H1 (cell line): ENCODE data around the gene DRC7. TPM values are rescaled to one million over a fixed set of nuclear protein-coding genes. Genes with fewer than 3 reads are reported as not detected.
A peak's percentile ranks its signal among the peaks of the same experiment; 100 is the strongest.

ENCODE experiments used
- CTCF ChIA-PET: fragments of 300-600 bp; sonication (Branson Sonifier 250); formaldehyde crosslinking; loops from one replicate; lab custom pipeline; 2021; ENCODE audit not compliant: partially characterized antibody; lab: Charles Lee
- POLR2A ChIA-PET: fragments of 300-600 bp; sonication (Branson Sonifier 250); formaldehyde crosslinking; loops from one replicate; lab custom pipeline; 2021; ENCODE audit warnings: inconsistent platforms; ENCODE audit not compliant: partially characterized antibody; lab: Charles Lee
- DNase-seq, 2 experiments: peaks; one replicate each; pipeline versions ENCODE4 v3.0.0 to v3.0.0-alpha.2; 2010 to 2022; ENCODE audit warnings: low spot score in 2 of 2, low read depth in 1 of 2, mixed read lengths in 1 of 2
- FAIRE-seq: peaks from 2 replicates; lab custom pipeline; 2011; peaks lifted over from hg19 to GRCh38; lab: Jason Lieb, UNC
- H2AFZ ChIP-seq: 2 replicates; pipeline ENCODE4 v1.8.1; 2012; ENCODE audit warnings: low read length, inconsistent platforms
- H2AK5ac ChIP-seq: 2 replicates; pipeline ENCODE4 v1.6.1; 2013; ENCODE audit warnings: low read depth, low read length
- H2BK120ac ChIP-seq: replicated peaks from 2 replicates; pipeline ENCODE3; 2013; ENCODE audit warnings: low read depth, low read length, inconsistent platforms
- H2BK12ac ChIP-seq: 2 replicates; pipeline ENCODE4 v1.6.1; 2013; ENCODE audit warnings: low read depth, low read length
- H2BK15ac ChIP-seq: 2 replicates; pipeline ENCODE4 v1.6.1; 2013; ENCODE audit warnings: low read length
- H2BK20ac ChIP-seq: 2 replicates; pipeline ENCODE4 v1.6.1; 2013; ENCODE audit warnings: low read length
- H2BK5ac ChIP-seq: 2 replicates; pipeline ENCODE4 v1.6.1; 2013; ENCODE audit warnings: low read depth, low read length
- H3K14ac ChIP-seq: 2 replicates; pipeline ENCODE4 v1.6.1; 2013; ENCODE audit warnings: inconsistent platforms; ENCODE audit not compliant: insufficient read length
- H3K18ac ChIP-seq: 2 replicates; pipeline ENCODE4 v1.6.1; 2013; ENCODE audit warnings: low read length; ENCODE audit errors: extremely low read depth
- H3K23ac ChIP-seq: 2 replicates; pipeline ENCODE4 v1.6.1; 2013; ENCODE audit warnings: inconsistent platforms; ENCODE audit not compliant: insufficient read length
- H3K23me2 ChIP-seq: 2 replicates; pipeline ENCODE4 v1.6.1; 2013; ENCODE audit warnings: low read depth, low read length
- H3K27ac ChIP-seq: 2 replicates; pipeline ENCODE4 v1.6.1; 2011; ENCODE audit warnings: low read depth, low read length, inconsistent platforms
- H3K27me3 ChIP-seq, 4 experiments: replicated peaks in 1 of 4; 1 replicate in 1 of 4; 2 replicates in 3 of 4; pipeline versions ENCODE4 v1.6.1 to v1.8.1; 2011 to 2013; ENCODE audit warnings: low read length in 3 of 4, mild to moderate bottlenecking in 3 of 4, inconsistent platforms in 2 of 4, mixed read lengths in 2 of 4, moderate library complexity in 1 of 4; ENCODE audit not compliant: control insufficient read depth in 3 of 4, insufficient read depth in 3 of 4; ENCODE audit errors: extremely low read depth in 1 of 4
- H3K36me3 ChIP-seq, 4 experiments: 2 replicates each; pipeline versions ENCODE4 v1.6.1 to v1.8.1; 2011 to 2013; ENCODE audit warnings: mild to moderate bottlenecking in 4 of 4, low read length in 3 of 4, moderate library complexity in 2 of 4, control low read depth in 1 of 4, inconsistent platforms in 1 of 4; ENCODE audit not compliant: insufficient read depth in 4 of 4, control insufficient read depth in 2 of 4
- H3K4ac ChIP-seq: replicated peaks from 2 replicates; pipeline ENCODE3; 2013; ENCODE audit warnings: low read length, low read depth, mixed read lengths, inconsistent platforms; ENCODE audit not compliant: insufficient read length
- H3K4me1 ChIP-seq, 4 experiments: replicated peaks in 1 of 4; 1 replicate in 1 of 4; 2 replicates in 3 of 4; pipeline versions ENCODE4 v1.6.1 to v1.8.1; 2011 to 2013; ENCODE audit warnings: low read length in 3 of 4, inconsistent platforms in 2 of 4, mixed read lengths in 1 of 4; ENCODE audit not compliant: insufficient read depth in 4 of 4, control insufficient read depth in 3 of 4
- H3K4me2 ChIP-seq, 2 experiments: 2 replicates each; pipeline versions ENCODE4 v1.6.1 to v1.8.1; 2011 to 2013; ENCODE audit warnings: low read depth in 2 of 2, low read length in 2 of 2, control low read depth in 1 of 2, inconsistent platforms in 1 of 2, mild to moderate bottlenecking in 1 of 2; ENCODE audit not compliant: insufficient read depth in 1 of 2
- H3K4me3 ChIP-seq, 4 experiments: fragments of 200-600, 300-600 bp in 1 of 4; sonication (generic), shearing (Covaris generic), sonication (Bioruptor Twin) in 1 of 4; 2 replicates each; pipeline versions ENCODE4 v1.5.1 to v1.8.1; 2011 to 2016; ENCODE audit warnings: low read length in 4 of 4, low read depth in 3 of 4, control low read depth in 2 of 4, inconsistent platforms in 2 of 4, mild to moderate bottlenecking in 2 of 4, mixed read lengths in 1 of 4, moderate library complexity in 1 of 4; ENCODE audit not compliant: insufficient read depth in 2 of 4; ENCODE audit errors: extremely low read depth in 1 of 4
- H3K56ac ChIP-seq: replicated peaks from 2 replicates; pipeline ENCODE3; 2013; ENCODE audit warnings: low read depth, mild to moderate bottlenecking, mixed read lengths, low read length, inconsistent platforms; ENCODE audit not compliant: insufficient read length
- H3K79me1 ChIP-seq: 2 replicates; pipeline ENCODE4 v1.6.1; 2013; ENCODE audit warnings: low read depth, low read length, control low read depth
- H3K79me2 ChIP-seq, 2 experiments: 2 replicates each; pipeline versions ENCODE4 v1.6.1 to v1.8.1; 2012 to 2013; ENCODE audit warnings: low read length in 2 of 2, mild to moderate bottlenecking in 2 of 2, inconsistent platforms in 1 of 2; ENCODE audit not compliant: insufficient read depth in 2 of 2, control insufficient read depth in 1 of 2
- H3K9ac ChIP-seq, 4 experiments: replicated peaks in 1 of 4; 1 replicate in 1 of 4; 2 replicates in 3 of 4; pipeline versions ENCODE4 v1.6.1 to v1.8.1; 2011 to 2013; ENCODE audit warnings: low read depth in 3 of 4, low read length in 3 of 4, control low read depth in 2 of 4, mild to moderate bottlenecking in 2 of 4, moderate library complexity in 2 of 4, inconsistent platforms in 1 of 4; ENCODE audit errors: extremely low read depth in 1 of 4
- H3K9me3 ChIP-seq, 2 experiments: 2 replicates each; pipeline versions ENCODE4 v1.6.1 to v1.8.1; 2012 to 2013; ENCODE audit warnings: mild to moderate bottlenecking in 2 of 2, moderate library complexity in 2 of 2, control low read depth in 1 of 2, inconsistent platforms in 1 of 2, low read depth in 1 of 2, low read length in 1 of 2, mixed read lengths in 1 of 2; ENCODE audit not compliant: insufficient read depth in 2 of 2
- H4K20me1 ChIP-seq, 2 experiments: replicated peaks in 1 of 2; 2 replicates each; pipeline versions ENCODE3 to v1.8.1; 2011 to 2013; ENCODE audit warnings: inconsistent platforms in 2 of 2, low read length in 2 of 2, mild to moderate bottlenecking in 1 of 2; ENCODE audit not compliant: insufficient read depth in 2 of 2, control insufficient read depth in 1 of 2
- H4K5ac ChIP-seq: 2 replicates; pipeline ENCODE4 v1.6.1; 2013; ENCODE audit warnings: low read length, low read depth, mixed read lengths, inconsistent platforms; ENCODE audit not compliant: insufficient read length
- H4K8ac ChIP-seq: 2 replicates; pipeline ENCODE4 v1.8.0; 2013; ENCODE audit warnings: mild to moderate bottlenecking, moderate library complexity, low read length, inconsistent platforms; ENCODE audit not compliant: insufficient read depth; ENCODE audit errors: extremely low read depth
- H4K91ac ChIP-seq: replicated peaks from 2 replicates; pipeline ENCODE3; 2013; ENCODE audit warnings: low read length, mixed read lengths, inconsistent platforms; ENCODE audit not compliant: insufficient read length
- ASH2L ChIP-seq: fragments of 200-600, 300-600 bp; sonication (generic); IDR thresholded peaks from one replicate; pipeline ENCODE4 v1.7.1; 2017; ENCODE audit warnings: low read length
- CBX5 ChIP-seq: fragments of 300-800, 300-1000 bp; sonication (generic); IDR thresholded peaks from 2 replicates; pipeline ENCODE4 v1.7.1; 2016; ENCODE audit warnings: antibody characterized with exemption, low read length, low read depth
- EP300 ChIP-seq, 2 experiments: IDR thresholded peaks; 1 replicate in 1 of 2; 2 replicates in 1 of 2; pipeline ENCODE4 v1.6.1; 2011 to 2012; ENCODE audit warnings: low read depth in 2 of 2, low read length in 2 of 2, mild to moderate bottlenecking in 2 of 2, borderline replicate concordance in 1 of 2, inconsistent platforms in 1 of 2, moderate library complexity in 1 of 2
- RAD21 ChIP-seq, 2 experiments: IDR thresholded peaks in 1 of 2; conservative IDR thresholded peaks in 1 of 2; 2 replicates each; pipeline ENCODE4 v1.6.1; 2011; ENCODE audit warnings: low read depth in 2 of 2, low read length in 2 of 2, improper control_type of control experiment in 1 of 2, inconsistent platforms in 1 of 2, mild to moderate bottlenecking in 1 of 2, moderate library complexity in 1 of 2
- SIN3A ChIP-seq, 2 experiments: IDR thresholded peaks in 1 of 2; conservative IDR thresholded peaks in 1 of 2; 2 replicates each; pipeline ENCODE4 v1.6.1; 2011 to 2012; ENCODE audit warnings: low read length in 2 of 2, improper control_type of control experiment in 1 of 2, low read depth in 1 of 2, mild to moderate bottlenecking in 1 of 2
- SRF ChIP-seq: IDR thresholded peaks from 2 replicates; pipeline ENCODE4 v1.6.1; 2011; ENCODE audit warnings: mild to moderate bottlenecking, low read depth, low read length, moderate library complexity
- TAF7 ChIP-seq: optimal IDR thresholded peaks from 2 replicates; pipeline ENCODE3; 2011; ENCODE audit warnings: low read depth, mild to moderate bottlenecking, inconsistent platforms, low read length, moderate library complexity, borderline replicate concordance
- ZNF274 ChIP-seq: IDR thresholded peaks from 2 replicates; pipeline ENCODE4 v1.7.0; 2012; ENCODE audit warnings: low read length, borderline replicate concordance; ENCODE audit errors: extremely low read depth
- WGBS, 2 experiments: shearing (Covaris generic) in 1 of 2; methylation state at CpG; one replicate each; pipeline versions ENCODE4 v1.1.6 to v1.1.7; 2013 to 2015; ENCODE audit warnings: low lambda C conversion rate in 2 of 2, mixed read lengths in 2 of 2, inconsistent platforms in 1 of 2, low coverage in 1 of 2, missing lambda C conversion rate in 1 of 2; ENCODE audit not compliant: insufficient replicate concordance in 2 of 2, insufficient coverage in 1 of 2, insufficient read length in 1 of 2; ENCODE audit errors: extremely low coverage in 1 of 2, missing lambda C conversion rate in 1 of 2; 5-methylcytosine and 5-hydroxymethylcytosine counted together
- polyA plus RNA-seq, 7 experiments: library from polyadenylated mRNA; depleted of rRNA in 3 of 7; stranded (reverse) in 5 of 7; unstranded in 2 of 7; fragments of >200 nt in 5 of 7; fragments of 200-250 nt in 2 of 7; gene quantifications; 1 replicate in 5 of 7; 2 replicates in 1 of 7; 4 replicates in 1 of 7; pipeline versions ENCODE4 v1.2.1 to v1.2.3, GENCODE V29; 2011 to 2013; ENCODE audit warnings: missing spikeins in 2 of 7, mixed read lengths in 2 of 7
- total RNA-seq: library from RNA; stranded (reverse); fragmentation: NEBNext Ultra II Directional; extraction: Animal tissue kit (Norgen Biotek cat#: 25700); gene quantifications from 2 replicates; pipeline ENCODE4 v1.2.1, GENCODE V29; 2021
- TF ChIP-seq, protein P1 (sequence below): IDR thresholded peaks from 2 replicates; pipeline ENCODE4 v1.6.1; 2012; ENCODE audit warnings: inconsistent platforms
- TF ChIP-seq, protein P2 (sequence below): IDR thresholded peaks from 2 replicates; pipeline ENCODE4 v1.6.1; 2012; ENCODE audit warnings: inconsistent platforms

DRC7 gene
- total and polyA plus RNA-seq, 2 of the 8 experiments (the other 6 are each of a cell fraction or from before 2014, with no cell fraction given) = 0.14 TPM; not detected in 1

DNA sequence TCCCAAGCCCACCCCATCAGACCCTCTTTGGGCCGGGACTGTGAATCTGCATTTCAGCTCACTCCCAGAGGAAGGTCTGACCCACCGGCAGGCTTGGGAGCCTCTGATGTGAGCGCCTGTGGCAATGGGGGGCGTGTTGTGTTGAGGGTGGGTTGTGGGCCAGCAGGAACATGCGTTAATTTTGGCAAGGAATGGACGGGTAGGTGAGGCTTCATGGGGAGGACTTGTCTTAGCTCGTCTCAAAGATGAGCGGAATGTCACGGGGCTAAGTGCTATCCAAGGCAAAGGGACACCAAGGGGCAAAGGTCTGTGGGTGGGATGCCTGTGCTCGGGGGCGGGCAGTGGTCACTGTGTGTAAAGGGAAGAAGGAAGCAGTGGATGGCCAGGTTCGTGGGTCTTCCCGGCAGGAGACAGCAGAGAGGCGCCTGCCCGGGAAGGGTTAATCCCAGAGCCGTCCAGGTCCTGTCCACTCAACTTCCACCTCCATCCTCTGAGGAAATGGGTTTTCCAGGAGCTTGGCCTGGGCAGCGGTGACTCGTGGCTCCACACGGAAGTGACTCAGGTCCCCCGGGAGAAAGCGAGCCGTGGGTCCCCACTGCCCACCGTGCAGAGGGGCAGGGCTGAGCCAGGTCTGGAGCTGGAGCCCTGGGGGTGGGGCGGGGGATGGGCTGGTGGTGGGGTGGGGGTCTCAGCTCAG lies 48.8 kb upstream of the DRC7 start:
- H3K27me3 ChIP-seq = 0 out of 7 replicates have a peak, but pooled peaks cover 0 to 3% (median 0%) of the 10 kb centered on the region in 4 experiments
- H2BK20ac ChIP-seq = no peak overlapping the region
- H4K5ac ChIP-seq = no peak overlapping the region
- H2BK5ac ChIP-seq = no peak overlapping the region
- no peak overlapping the region for H3K4me3 ChIP-seq
- FAIRE-seq (no peak), DNase-seq (no peak)
- H3K56ac ChIP-seq = no peak overlapping the region
- no peaks in the 10 kb centered on the region; a peak in 2 of 4 replicates for H3K9me3 ChIP-seq
- 84% methylated on average over 14 of the region's 24 CpGs; no CpG with 5 or more reads in 1 of the 2 experiments for WGBS, 2 experiments
- H3K9ac ChIP-seq = no peak overlapping the region
- CTCF ChIA-PET = interaction anchor here (0.9 to 6.6 kb wide), 20 partner anchors 10 to 285 kb away, joined by 3 to 122 read pairs (median 6); partner anchors contain the start of genes ADGRG1 and ADGRG3
- H3K79me2 ChIP-seq = no peaks in the 10 kb centered on the region
- H3K27ac ChIP-seq = no peak overlapping the region
- no peaks in the 10 kb centered on the region; the same call in 1 of the 2 replicates for H3K23me2 ChIP-seq
- POLR2A ChIA-PET = interaction anchor here (1.0 to 1.9 kb wide), 2 partner anchors 16 to 18 kb away, joined by 3 to 6 read pairs; partner anchors contain the start of gene ADGRG1
- no peaks in the 10 kb centered on the region; a peak in 3 of 7 replicates for H3K4me1 ChIP-seq
- no peak overlapping the region for H3K14ac ChIP-seq
- no peak overlapping the region for H3K4me2 ChIP-seq
- no peak overlapping the region for H2AK5ac ChIP-seq
- H2BK15ac ChIP-seq = 0 out of 2 replicates have a peak overlapping the region, but pooled peaks have one; percentile 53
- no peak overlapping the region for H2BK12ac ChIP-seq
- no peak overlapping the region for H4K91ac ChIP-seq
- no peaks in the 10 kb centered on the region; a peak in 1 of 8 replicates for H3K36me3 ChIP-seq
- no peak overlapping the region for H2AFZ ChIP-seq
- H2BK120ac ChIP-seq = no peak overlapping the region
- H3K23ac ChIP-seq = no peak overlapping the region
- H3K18ac ChIP-seq = no peak overlapping the region
- H3K4ac ChIP-seq = no peak overlapping the region
- H3K79me1 ChIP-seq = no peaks in the 10 kb centered on the region; the same call in 1 of the 2 replicates
- H4K20me1 ChIP-seq = peaks cover 0 to 9% of the 10 kb centered on the region in 2 experiments
- no peak overlapping the region; the same call in 1 of the 2 replicates for H4K8ac ChIP-seq
- TF ChIP-seq TAF7 = no peak
- no peak for TF ChIP-seq SRF
- no peak for TF ChIP-seq CBX5
- no peak for TF ChIP-seq ZNF274
- no peak for TF ChIP-seq RAD21 (IDR thresholded peaks at IDR 0.05 in 1 of 2, conservative IDR thresholded peaks at IDR 0.05 in 1 of 2; ENCODE audit: low read depth in 2 of 2, low read length in 2 of 2)
- TF ChIP-seq ASH2L = no peak
- TF ChIP-seq, protein P1, sequence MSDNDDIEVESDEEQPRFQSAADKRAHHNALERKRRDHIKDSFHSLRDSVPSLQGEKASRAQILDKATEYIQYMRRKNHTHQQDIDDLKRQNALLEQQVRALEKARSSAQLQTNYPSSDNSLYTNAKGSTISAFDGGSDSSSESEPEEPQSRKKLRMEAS = no peak
- TF ChIP-seq, protein P2, sequence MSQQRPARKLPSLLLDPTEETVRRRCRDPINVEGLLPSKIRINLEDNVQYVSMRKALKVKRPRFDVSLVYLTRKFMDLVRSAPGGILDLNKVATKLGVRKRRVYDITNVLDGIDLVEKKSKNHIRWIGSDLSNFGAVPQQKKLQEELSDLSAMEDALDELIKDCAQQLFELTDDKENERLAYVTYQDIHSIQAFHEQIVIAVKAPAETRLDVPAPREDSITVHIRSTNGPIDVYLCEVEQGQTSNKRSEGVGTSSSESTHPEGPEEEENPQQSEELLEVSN = no peak
- TF ChIP-seq EP300 (IDR thresholded peaks at IDR 0.05; ENCODE audit: borderline replicate concordance in 1 of 2, low read depth in 2 of 2, low read length in 2 of 2) = no peak
- no peak for TF ChIP-seq SIN3A (conservative IDR thresholded peaks at IDR 0.05 in 1 of 2, IDR thresholded peaks at IDR 0.05 in 1 of 2; ENCODE audit: low read depth in 1 of 2, low read length in 2 of 2)
